NCI-H345 (cell line): ENCODE measurements around the gene ABAT.
"Not testable (repeated sequence)": the region's sequence is repeated elsewhere in the genome, so short reads cannot be mapped to it uniquely, and the experiment has no call there.

Experiments
- DNase-seq: peaks from one replicate; lab custom pipeline; 2025; lab: John Stamatoyannopoulos, UW

Gene ABAT

DNA sequence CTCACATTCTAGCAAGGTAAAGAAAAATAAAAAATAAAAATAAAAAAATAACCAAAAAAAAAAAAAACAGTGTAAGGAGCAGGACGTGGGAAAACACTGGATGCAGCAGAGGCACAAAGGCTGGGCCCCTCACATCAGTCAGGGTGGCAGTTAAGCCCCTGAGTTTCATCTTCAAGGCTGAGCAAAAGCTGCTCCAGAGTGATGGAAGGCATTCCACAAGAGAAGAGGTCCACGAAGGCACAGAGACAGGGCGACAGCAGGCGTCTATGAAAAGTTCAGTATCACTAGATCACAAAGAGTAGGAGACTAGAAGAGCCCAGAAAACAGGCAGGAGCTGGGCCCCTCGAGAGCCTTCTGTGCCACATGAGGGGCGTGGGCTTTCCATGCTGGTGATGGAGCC lies 111.0 kb downstream of the ABAT start:
- no peak for DNase-seq

DNA sequence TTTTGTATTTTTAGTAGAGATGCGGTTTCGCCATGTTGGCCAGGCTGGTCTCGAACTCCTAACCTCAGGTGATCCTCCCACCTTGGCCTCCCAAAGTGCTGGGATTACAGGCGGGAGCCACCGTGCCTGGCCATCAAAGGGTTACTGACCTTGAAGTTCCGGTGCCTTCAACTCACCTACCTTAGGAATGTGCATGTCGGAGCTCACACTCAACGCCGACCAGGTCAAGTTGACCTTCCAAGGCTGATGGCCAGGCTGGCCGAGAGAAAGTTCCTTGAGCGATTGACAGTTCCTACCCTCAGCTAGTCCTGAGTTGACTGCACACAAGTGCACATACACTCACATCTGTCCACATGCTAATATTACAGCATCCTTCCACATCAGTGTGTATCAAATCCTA lies 111.9 kb downstream of the ABAT start:
- not testable (repeated sequence) for DNase-seq

GRCh38 chr16:8788578-8789172 lies 114.3 kb downstream of the ABAT start:
- no peak for DNase-seq

GRCh38 chr16:8795091-8795490 lies 120.7 kb downstream of the ABAT start:
- no peak for DNase-seq

DNA sequence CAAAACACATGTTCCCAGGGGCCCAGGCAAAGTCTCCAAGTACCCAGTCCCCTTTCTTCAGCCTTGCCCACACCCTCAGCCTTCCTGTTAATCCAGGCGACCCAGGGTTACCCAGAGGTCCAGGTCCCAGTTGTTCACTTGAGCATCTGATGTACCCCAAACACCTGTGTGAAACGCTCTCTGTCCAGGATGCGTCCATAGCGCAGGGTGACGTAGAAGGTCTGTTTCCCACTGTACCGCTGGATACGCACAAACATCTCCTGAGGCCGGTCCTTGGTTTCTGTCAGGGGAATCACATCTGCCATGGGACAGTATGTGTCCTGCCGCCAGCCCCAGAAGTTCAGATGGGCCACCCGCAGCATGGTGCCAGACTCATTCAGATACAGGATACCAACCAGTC lies 121.4 kb downstream of the ABAT start:
- DNase-seq: no peak

GRCh38 chr16:8796469-8797363 lies 122.3 kb downstream of the ABAT start:
- no peak for DNase-seq

- DNase-seq: peak; percentile 96
Measured at GRCh38 chr16:8797364-8798173, 123.2 kb downstream of the ABAT start, which contains the start of the genes PMM2 and TMEM186. PMM2 (plus strand) TSS chr16:8797839; CDS start chr16:8797883, 44 bp downstream. TMEM186 (minus strand) TSS chr16:8797639; CDS start chr16:8797614, 25 bp downstream.

- no peak for DNase-seq
Measured at GRCh38 chr16:8798174-8798527, 123.7 kb downstream of the ABAT start.

GRCh38 chr16:8798535-8799157 lies 124.2 kb downstream of the ABAT start:
- DNase-seq: no peak

DNA sequence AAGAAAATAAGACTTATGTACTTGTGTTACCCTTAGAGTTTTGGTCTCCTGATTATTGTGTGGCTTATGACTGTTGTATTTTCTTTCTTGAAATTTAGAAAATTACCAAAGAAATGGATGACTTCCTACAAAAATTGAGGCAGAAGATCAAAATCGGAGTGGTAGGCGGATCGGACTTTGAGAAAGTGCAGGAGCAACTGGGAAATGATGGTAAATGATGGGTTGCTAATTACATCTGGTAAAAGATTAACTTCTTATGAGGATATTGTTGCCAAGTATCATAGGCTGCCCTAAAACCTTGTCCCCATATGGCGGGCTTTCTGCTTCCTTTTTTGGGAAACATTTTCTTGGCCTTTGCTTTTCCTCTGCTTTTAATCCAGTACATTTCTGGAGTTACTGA lies 127.3 kb downstream of the ABAT start:
- no peak for DNase-seq

- DNase-seq: not testable (repeated sequence)
Measured at GRCh38 chr16:8803733-8804132, 129.3 kb downstream of the ABAT start.

DNA sequence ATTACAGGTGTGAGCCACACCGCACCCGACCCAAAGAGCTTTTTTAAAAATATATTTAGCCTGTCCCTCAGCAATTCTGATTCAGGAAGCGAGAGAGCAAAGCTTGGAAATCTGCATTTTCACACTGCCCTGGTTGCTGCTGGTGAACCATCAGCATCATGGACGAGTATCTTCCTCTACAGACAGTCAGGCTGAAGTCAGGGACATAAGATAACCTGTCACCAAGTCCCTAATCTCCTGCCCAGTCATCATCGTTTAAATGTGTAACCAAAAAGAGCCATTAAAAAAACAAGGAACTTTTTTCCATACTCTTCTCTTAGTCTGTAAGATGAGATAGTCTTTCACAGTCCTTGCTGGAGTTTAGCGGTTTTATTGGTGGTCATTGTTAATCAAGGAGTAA lies 129.9 kb downstream of the ABAT start:
- no peak for DNase-seq

DNA sequence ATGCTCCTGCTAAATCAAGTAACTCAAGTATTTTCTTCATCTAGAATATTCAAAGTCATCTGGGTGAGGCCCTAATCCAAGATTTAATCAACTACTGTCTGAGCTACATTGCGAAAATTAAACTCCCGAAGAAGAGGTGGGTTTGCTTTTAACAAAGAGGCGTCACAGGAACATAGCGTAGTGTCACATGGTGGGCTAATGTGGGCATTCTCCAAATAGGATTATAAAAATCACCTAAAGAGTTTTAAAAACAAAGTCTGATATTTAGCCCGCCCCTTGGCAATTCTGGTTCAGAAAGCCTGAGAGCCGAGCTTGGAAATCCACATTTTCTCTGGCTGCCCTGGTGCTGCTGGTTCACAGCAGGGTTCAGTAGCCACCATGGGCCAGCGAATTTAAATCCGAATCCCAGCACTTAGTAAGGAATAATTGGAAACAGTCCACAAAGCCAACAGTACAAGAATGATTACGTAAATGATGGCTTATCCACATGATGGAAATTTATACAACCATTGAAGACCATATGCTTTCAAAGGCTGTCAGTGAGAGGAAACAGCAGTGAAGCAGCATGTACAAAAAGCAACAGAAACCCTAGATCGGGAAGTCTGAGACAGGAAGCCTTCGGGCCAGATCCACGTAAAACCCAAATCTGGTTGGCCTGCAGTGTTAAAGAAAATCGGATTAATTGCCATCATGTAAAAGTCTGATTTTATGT lies 132.0 kb downstream of the ABAT start:
- DNase-seq: no peak

GRCh38 chr16:8807189-8807588 lies 132.8 kb downstream of the ABAT start:
- no peak for DNase-seq

DNA sequence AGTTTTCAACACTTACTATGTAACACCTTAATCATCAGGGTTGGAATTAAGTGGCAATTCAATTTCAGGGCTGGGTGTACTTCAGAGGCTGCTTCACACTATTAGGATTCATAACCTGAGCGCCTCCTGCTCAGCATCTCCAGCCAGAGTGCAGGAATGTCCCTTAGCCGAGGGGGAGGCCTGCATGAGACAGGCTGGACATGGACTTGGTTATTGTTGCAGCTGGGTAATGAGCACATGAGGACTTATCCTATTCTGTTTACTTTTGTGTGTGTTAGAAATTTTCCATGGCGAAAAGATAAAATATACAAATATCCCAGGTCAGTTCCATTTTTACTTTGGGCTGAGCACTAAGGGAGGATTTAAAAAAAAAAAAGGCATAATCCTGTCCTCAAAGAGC lies 133.6 kb downstream of the ABAT start:
- DNase-seq: no peak

DNA sequence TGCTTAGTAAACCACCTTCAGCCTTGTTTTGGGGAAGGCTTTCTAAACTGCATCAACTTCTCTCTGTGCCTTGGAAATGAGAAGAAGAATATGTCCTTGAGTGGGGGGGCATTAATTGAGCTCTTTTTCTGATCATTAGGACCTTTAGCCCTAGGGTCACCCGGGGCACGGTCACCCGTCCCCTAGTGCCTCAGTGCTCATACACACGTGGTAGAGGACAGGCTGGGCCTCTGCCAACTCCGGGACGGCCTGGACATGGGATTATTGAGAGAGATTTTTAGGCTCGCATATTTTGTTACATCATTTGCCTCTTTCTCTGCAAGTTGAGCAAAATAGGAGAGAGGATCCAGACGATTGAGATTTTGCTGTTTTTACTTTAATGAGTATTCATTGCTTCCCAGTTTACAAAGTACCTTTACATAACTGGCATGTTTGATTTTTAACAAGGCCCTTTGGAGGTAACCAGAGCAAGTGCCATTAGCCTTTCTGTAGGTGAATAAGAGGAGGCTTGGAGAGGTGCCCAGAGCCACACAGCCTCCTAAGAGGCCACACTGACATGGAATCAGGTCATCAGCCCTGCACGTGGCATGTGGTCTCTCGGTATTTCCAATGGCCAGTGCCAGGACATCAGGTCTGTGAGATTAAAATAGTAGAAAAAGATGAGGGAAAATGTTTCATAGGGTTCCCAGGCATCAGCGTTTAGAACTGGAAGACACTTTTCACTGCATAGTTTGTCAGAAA lies 134.4 kb downstream of the ABAT start:
- DNase-seq: no peak

GRCh38 chr16:8812162-8812843 lies 137.9 kb downstream of the ABAT start:
- DNase-seq: no peak

GRCh38 chr16:8814095-8814806 lies 139.8 kb downstream of the ABAT start:
- no peak for DNase-seq

GRCh38 chr16:8816967-8817655 lies 142.7 kb downstream of the ABAT start:
- no peak for DNase-seq
